GM12892 (cell line): ENCODE data around the gene FXYD3.

ENCODE experiments used
- POLR2A ChIP-seq: IDR thresholded peaks from 2 replicates; pipeline ENCODE4 v1.6.1; 2011; ENCODE audit warnings: low read depth, low read length, control low read depth
- TAF1 ChIP-seq: IDR thresholded peaks from 2 replicates; pipeline ENCODE4 v1.6.1; 2011; ENCODE audit warnings: low read depth, mild to moderate bottlenecking, control low read depth, low read length, borderline replicate concordance

DNA sequence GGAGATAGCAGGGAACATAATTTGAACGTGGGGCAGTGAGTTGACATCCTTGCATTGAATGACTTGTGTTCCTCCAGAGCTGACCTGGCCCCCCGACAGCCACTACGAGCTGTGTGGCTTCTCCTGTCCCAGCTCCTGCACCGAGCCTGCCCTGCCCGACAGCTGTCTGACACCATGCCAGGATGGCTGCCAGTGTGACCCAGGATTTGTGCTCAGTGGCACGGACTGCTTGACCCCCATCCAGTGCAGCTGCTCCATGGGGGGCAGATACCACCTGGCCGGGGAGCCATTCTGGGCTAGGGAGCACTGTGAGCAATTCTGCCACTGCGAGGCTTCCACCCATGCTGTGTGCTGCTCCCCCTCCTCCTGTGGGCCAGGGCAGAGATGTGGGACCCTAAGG, 29.2 kb upstream of the FXYD3 start:
- TF ChIP-seq POLR2A (no peak), TAF1 (no peak)
